Measurements from ENCODE around the gene BANP.
"Not testable (repeated sequence)": the region's sequence is repeated elsewhere in the genome, so short reads cannot be mapped to it uniquely, and the experiment has no call there.

- TF ChIP-seq, protein P1, sequence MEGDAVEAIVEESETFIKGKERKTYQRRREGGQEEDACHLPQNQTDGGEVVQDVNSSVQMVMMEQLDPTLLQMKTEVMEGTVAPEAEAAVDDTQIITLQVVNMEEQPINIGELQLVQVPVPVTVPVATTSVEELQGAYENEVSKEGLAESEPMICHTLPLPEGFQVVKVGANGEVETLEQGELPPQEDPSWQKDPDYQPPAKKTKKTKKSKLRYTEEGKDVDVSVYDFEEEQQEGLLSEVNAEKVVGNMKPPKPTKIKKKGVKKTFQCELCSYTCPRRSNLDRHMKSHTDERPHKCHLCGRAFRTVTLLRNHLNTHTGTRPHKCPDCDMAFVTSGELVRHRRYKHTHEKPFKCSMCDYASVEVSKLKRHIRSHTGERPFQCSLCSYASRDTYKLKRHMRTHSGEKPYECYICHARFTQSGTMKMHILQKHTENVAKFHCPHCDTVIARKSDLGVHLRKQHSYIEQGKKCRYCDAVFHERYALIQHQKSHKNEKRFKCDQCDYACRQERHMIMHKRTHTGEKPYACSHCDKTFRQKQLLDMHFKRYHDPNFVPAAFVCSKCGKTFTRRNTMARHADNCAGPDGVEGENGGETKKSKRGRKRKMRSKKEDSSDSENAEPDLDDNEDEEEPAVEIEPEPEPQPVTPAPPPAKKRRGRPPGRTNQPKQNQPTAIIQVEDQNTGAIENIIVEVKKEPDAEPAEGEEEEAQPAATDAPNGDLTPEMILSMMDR (IDR thresholded peaks at IDR 0.05): not testable (repeated sequence)
- not testable (repeated sequence) for TF ChIP-seq POLR2A (IDR thresholded peaks at IDR 0.05)
Observed at GRCh38 chr16:88028177-88028930, 77.1 kb downstream of the BANP start.
